ENCODE measurements around the gene TTBK2.

Gene TTBK2

GRCh38 chr15:42730536-42730935 is 190.0 kb downstream of the TTBK2 start:
- TF ChIP-seq CTCF (IDR thresholded peaks at IDR 0.05; ENCODE audit: insufficient read depth, low read length, poor library complexity, severe bottlenecking) = no peak
- H3K36me3 ChIP-seq (ENCODE audit: control insufficient read depth, insufficient read depth, low read length) = peaks cover 41% of the 10 kb centered on the region
- no peak for DNase-seq (ENCODE audit: extremely low read depth, insufficient read length)
- H3K27me3 ChIP-seq (replicated peaks; ENCODE audit: control insufficient read depth, insufficient read depth, low read length) = no peaks in the 10 kb centered on the region
- H3K4me3 ChIP-seq (replicated peaks; ENCODE audit: low read depth, low read length) = no peak overlapping the region

GRCh38 chr15:42730135-42730534 is 190.4 kb downstream of the TTBK2 start:
- no peak for DNase-seq (ENCODE audit: extremely low read depth, insufficient read length)
- Histone ChIP-seq H3K27me3 (replicated peaks; ENCODE audit: control insufficient read depth, insufficient read depth, low read length) (no peaks in the 10 kb centered on the region), H3K4me3 (replicated peaks; ENCODE audit: low read depth, low read length) (no peak overlapping the region), H3K36me3 (ENCODE audit: control insufficient read depth, insufficient read depth, low read length) (peaks cover 43% of the 10 kb centered on the region)
- TF ChIP-seq CTCF (IDR thresholded peaks at IDR 0.05; ENCODE audit: insufficient read depth, low read length, poor library complexity, severe bottlenecking) = no peak

DNA sequence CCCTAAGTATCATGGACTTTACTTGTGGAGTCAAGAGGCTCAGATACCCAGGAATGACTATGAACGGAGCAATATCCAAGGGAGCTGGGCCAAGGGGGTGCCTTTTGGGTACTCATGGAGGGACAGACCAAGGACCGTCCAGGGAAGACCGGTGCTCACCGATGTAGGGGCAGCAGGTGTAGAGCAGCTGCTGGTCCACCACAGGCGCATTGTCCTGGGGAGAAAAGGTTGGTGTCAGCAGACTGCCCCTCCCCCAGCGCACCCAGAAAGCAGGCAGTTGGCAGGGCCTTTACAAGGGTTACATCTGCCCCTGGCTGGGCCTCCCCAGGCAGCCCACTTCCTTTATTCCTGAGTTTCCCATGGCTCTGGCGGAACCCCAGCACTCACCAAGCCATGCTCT is 191.2 kb downstream of the TTBK2 start:
- TF ChIP-seq CTCF (IDR thresholded peaks at IDR 0.05; ENCODE audit: insufficient read depth, low read length, poor library complexity, severe bottlenecking) = no peak
- DNase-seq (ENCODE audit: extremely low read depth, insufficient read length) = no peak
- Histone ChIP-seq H3K27me3 (replicated peaks; ENCODE audit: control insufficient read depth, insufficient read depth, low read length) (no peaks in the 10 kb centered on the region), H3K36me3 (ENCODE audit: control insufficient read depth, insufficient read depth, low read length) (peaks cover 48% of the 10 kb centered on the region), H3K4me3 (replicated peaks; ENCODE audit: low read depth, low read length) (no peak overlapping the region)

DNA sequence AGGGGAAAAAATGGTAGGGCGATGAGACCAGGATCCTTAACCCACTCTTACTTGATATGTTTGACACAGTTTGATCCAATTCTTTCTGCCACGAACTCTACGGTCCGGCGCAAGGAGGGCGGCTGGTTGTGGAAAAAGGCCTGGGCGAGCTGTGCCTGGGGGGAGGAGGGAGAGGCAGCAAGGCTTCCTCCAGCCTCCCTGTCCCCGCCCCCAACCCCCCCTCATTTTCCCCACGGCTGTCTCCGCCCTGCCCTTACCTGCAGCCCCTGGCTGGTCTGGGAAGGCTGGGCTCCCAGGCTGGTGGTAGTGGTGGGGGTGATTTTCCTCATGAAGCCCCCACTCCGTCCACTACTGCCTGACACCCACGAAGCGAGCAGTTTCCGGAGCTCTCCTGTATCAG is 191.6 kb downstream of the TTBK2 start:
- TF ChIP-seq CTCF (IDR thresholded peaks at IDR 0.05; ENCODE audit: insufficient read depth, low read length, poor library complexity, severe bottlenecking) = no peak
- H3K27me3 ChIP-seq (replicated peaks; ENCODE audit: control insufficient read depth, insufficient read depth, low read length) = no peaks in the 10 kb centered on the region
- no peak for DNase-seq (ENCODE audit: extremely low read depth, insufficient read length)
- peaks cover 52% of the 10 kb centered on the region for H3K36me3 ChIP-seq (ENCODE audit: control insufficient read depth, insufficient read depth, low read length)
- no peak overlapping the region for H3K4me3 ChIP-seq (replicated peaks; ENCODE audit: low read depth, low read length)

DNA sequence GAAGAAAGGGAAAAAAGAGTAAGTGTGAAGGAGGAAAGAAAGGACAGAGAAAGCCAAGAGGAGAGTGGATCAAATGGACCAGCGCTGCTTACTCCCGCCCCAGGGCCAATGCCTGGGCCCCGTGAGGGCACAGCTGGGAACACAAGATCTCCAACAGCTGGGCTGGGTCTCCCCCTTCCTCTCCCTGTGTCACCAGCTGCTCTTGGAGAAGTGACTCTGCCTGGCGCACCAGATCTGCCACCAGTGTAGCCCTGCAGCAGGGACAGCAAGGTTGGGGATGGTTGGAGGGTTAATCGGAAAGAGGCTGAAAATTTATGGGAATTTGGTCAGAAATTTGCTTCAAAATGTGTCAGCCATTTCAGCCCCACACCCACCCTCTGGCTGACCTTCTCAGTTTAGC is 192.0 kb downstream of the TTBK2 start:
- no peak for TF ChIP-seq CTCF (IDR thresholded peaks at IDR 0.05; ENCODE audit: insufficient read depth, low read length, poor library complexity, severe bottlenecking)
- Histone ChIP-seq H3K27me3 (replicated peaks; ENCODE audit: control insufficient read depth, insufficient read depth, low read length) (no peaks in the 10 kb centered on the region), H3K4me3 (replicated peaks; ENCODE audit: low read depth, low read length) (no peak overlapping the region), H3K36me3 (ENCODE audit: control insufficient read depth, insufficient read depth, low read length) (peaks cover 52% of the 10 kb centered on the region)
- no peak for DNase-seq (ENCODE audit: extremely low read depth, insufficient read length)

DNA sequence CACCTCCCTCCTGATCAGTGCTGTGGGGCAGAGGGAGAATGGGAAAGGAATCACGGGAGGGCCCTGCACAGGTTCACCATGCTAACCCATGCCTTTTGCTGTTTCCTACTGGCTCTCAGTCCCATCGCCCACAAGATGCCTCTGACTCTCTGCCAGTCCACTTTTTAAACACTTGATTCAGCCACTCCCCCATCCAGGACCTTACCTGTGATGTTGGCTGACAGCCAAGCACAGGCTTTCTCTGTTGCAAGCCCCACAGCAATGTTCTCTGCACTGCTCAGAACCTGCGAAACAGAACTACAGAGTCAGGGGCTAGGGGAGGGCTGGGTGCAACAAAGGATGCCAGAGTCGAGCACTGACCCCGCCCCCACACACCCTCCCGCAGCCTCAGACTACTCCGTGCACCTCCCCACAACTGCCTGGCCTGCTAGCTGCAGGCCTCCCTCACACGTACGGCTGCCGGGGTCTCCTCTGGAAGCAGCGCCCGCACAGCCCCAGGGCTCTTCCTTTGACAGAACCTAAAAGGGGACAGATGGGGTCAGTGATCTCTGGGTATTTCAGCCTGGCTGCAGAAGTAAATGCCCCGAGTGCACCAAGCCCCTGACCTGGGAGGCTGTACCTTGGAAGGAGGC is 192.7 kb downstream of the TTBK2 start:
- Histone ChIP-seq H3K27me3 (replicated peaks; ENCODE audit: control insufficient read depth, insufficient read depth, low read length) (no peaks in the 10 kb centered on the region), H3K4me3 (replicated peaks; ENCODE audit: low read depth, low read length) (no peak overlapping the region), H3K36me3 (ENCODE audit: control insufficient read depth, insufficient read depth, low read length) (peaks cover 57% of the 10 kb centered on the region)
- no peak for TF ChIP-seq CTCF (IDR thresholded peaks at IDR 0.05; ENCODE audit: insufficient read depth, low read length, poor library complexity, severe bottlenecking)
- DNase-seq (ENCODE audit: extremely low read depth, insufficient read length) = no peak
